ENCODE data around the gene KIAA0040. TPM values are rescaled to one million over a fixed set of nuclear protein-coding genes. Genes with fewer than 3 reads are reported as not detected.

KIAA0040 gene
- total RNA-seq, 1 experiment from 2014 or later, result 5.0 TPM

GRCh38 chr1:175131095-175131494 is 61.5 kb downstream of the KIAA0040 start:
- no peak overlapping the region for H4K5ac ChIP-seq (ENCODE audit: insufficient read length, low read depth, low read length)
- no peak overlapping the region for H2BK15ac ChIP-seq (ENCODE audit: low read depth, low read length)
- H3K23me2 ChIP-seq (ENCODE audit: insufficient read length, low read depth, low read length, poor library complexity, severe bottlenecking), result no peaks in the 10 kb centered on the region
- H3K79me2 ChIP-seq (ENCODE audit: insufficient read depth, low read length), result no peaks in the 10 kb centered on the region
- no peak overlapping the region for H3T11ph ChIP-seq (ENCODE audit: low read length)
- 0 out of 2 replicates have a peak, but pooled peaks cover 2% of the 10 kb centered on the region for H3K27me3 ChIP-seq (ENCODE audit: insufficient read depth, low read length)
- H2AFZ ChIP-seq (ENCODE audit: low read length), result no peak overlapping the region
- peaks cover 3% of the 10 kb centered on the region for H3K27me3 Mint-ChIP-seq (ENCODE audit: low read depth)
- no peak overlapping the region for H3K14ac ChIP-seq (ENCODE audit: insufficient read depth, low read length)
- no peak overlapping the region for H2BK20ac ChIP-seq (ENCODE audit: low read depth, low read length, poor library complexity, severe bottlenecking)
- H3K4me2 ChIP-seq (ENCODE audit: insufficient read depth, insufficient read length, low read length), result no peak overlapping the region
- H3K27ac Mint-ChIP-seq, result peak overlapping the region in 2 of 3 experiments; percentile 48 to 100; a peak in 4 of 7 replicates
- H2BK120ac ChIP-seq (ENCODE audit: low read depth, low read length, poor library complexity, severe bottlenecking), result no peak overlapping the region
- H3K4ac ChIP-seq (ENCODE audit: low read depth, low read length), result no peak overlapping the region
- peaks cover 0 to 3% (median 0%) of the 10 kb centered on the region in 3 experiments; a peak in 3 of 7 replicates for H3K36me3 Mint-ChIP-seq (ENCODE audit: insufficient read depth in 1 of 3, low read depth in 3 of 3)
- no peak for DNase-seq
- H2AK5ac ChIP-seq (ENCODE audit: insufficient read length, low read length), result no peak overlapping the region
- peak overlapping the region; percentile 66 for H3K27ac ChIP-seq (ENCODE audit: insufficient read length, low read depth, low read length)
- H2BK5ac ChIP-seq (ENCODE audit: insufficient read length, low read length), result no peak overlapping the region
- no peaks in the 10 kb centered on the region for H4K20me1 ChIP-seq (ENCODE audit: control insufficient read depth, insufficient read depth, insufficient read length)
- WGBS (ENCODE audit: extremely low coverage, insufficient read length, low lambda C conversion rate), result no CpG with 5 or more reads among the region's 1 CpG
- no peak overlapping the region for H2BK12ac ChIP-seq (ENCODE audit: insufficient read length, low read depth, low read length)
- no peak overlapping the region for H3K56ac ChIP-seq (ENCODE audit: insufficient read length, low read depth, low read length)
- TF ChIP-seq CTCF (conservative IDR thresholded peaks at IDR 0.05), result no peak
- H3K9ac ChIP-seq (ENCODE audit: extremely low read depth, insufficient read length, low read length), result no peak overlapping the region
- H3K9me3 Mint-ChIP-seq, result peaks cover 0 to 2% of the 10 kb centered on the region in 2 experiments; a peak in 2 of 5 replicates
- H4K91ac ChIP-seq (ENCODE audit: insufficient read length, low read depth, low read length), result no peak overlapping the region
- peaks cover 39 to 43% of the 10 kb centered on the region in 2 experiments for H3K4me1 Mint-ChIP-seq
- peaks cover 16% of the 10 kb centered on the region; the same call in 1 of the 2 replicates for H3K4me1 ChIP-seq (ENCODE audit: insufficient read depth, low read length)
- no peaks in the 10 kb centered on the region for H3K79me1 ChIP-seq (ENCODE audit: insufficient read depth, low read depth, low read length, poor library complexity, severe bottlenecking)
- no peaks in the 10 kb centered on the region for H3K9me3 ChIP-seq (ENCODE audit: control insufficient read depth, low read depth, low read length)
- H3K18ac ChIP-seq (ENCODE audit: insufficient read length, low read depth, low read length), result no peak overlapping the region
- H3K4me3 Mint-ChIP-seq, result no peak overlapping the region
- no peak overlapping the region for H4K8ac ChIP-seq (replicated peaks; ENCODE audit: insufficient read length, low read depth, low read length)
- H3K23ac ChIP-seq (ENCODE audit: insufficient read length, low read depth, low read length), result no peak overlapping the region

Measured in H9 (cell line).